Gastrocnemius medialis (tissue), 4 donors: ENCODE data around the gene CCBE1.

ENCODE experiments used
- POLR2A ChIP-seq, 2 donors: fragments of 450-650 bp; IDR thresholded peaks; one replicate each; pipeline ENCODE4 v1.6.1; 2017; ENCODE audit warnings: antibody characterized with exemption in 2 of 2, mild to moderate bottlenecking in 2 of 2, moderate library complexity in 2 of 2
- TF ChIP-seq, protein P1 (sequence below), 5 experiments: fragments of 450-650 bp in 3 of 5; fragments of 200-600 bp in 2 of 5; sonication (generic) in 2 of 5; IDR thresholded peaks in 4 of 5; conservative IDR thresholded peaks in 1 of 5; 1 replicate in 4 of 5; 2 replicates in 1 of 5; pipeline ENCODE4 v1.5.1; 2016 to 2019; ENCODE audit warnings: antibody characterized with exemption in 5 of 5, mild to moderate bottlenecking in 3 of 5, moderate library complexity in 3 of 5

DNA sequence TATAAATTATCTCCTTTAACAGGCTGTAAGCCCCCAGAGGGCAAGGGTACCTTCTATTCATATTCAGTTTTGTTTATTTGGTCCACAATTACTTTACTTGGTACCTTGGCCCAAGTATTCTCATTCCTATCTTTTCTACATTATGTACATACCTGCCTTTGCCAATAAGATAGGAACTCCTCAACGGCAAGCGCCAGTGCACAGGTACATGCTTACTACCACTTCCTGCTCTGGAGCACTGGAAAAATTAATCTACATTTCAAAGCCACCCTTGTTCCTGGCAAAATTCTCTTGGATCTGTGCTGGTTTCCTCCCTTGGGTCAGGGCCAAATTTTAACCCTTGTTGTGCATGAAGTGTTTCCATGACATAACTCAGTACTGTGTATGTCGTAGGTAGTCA is 303.8 kb downstream of the CCBE1 start:
- TF ChIP-seq, protein P1, sequence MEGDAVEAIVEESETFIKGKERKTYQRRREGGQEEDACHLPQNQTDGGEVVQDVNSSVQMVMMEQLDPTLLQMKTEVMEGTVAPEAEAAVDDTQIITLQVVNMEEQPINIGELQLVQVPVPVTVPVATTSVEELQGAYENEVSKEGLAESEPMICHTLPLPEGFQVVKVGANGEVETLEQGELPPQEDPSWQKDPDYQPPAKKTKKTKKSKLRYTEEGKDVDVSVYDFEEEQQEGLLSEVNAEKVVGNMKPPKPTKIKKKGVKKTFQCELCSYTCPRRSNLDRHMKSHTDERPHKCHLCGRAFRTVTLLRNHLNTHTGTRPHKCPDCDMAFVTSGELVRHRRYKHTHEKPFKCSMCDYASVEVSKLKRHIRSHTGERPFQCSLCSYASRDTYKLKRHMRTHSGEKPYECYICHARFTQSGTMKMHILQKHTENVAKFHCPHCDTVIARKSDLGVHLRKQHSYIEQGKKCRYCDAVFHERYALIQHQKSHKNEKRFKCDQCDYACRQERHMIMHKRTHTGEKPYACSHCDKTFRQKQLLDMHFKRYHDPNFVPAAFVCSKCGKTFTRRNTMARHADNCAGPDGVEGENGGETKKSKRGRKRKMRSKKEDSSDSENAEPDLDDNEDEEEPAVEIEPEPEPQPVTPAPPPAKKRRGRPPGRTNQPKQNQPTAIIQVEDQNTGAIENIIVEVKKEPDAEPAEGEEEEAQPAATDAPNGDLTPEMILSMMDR (IDR thresholded peaks at IDR 0.05 in 4 of 5, conservative IDR thresholded peaks at IDR 0.05 in 1 of 5): no peak
- no peak for TF ChIP-seq POLR2A (IDR thresholded peaks at IDR 0.05)
